GM19023 (cell line): ENCODE results near the gene BTBD10.
A peak's percentile ranks its signal among the peaks of the same experiment; 100 is the strongest.

ENCODE experiments used
- ATAC-seq: cut with Tn5 transposase; IDR thresholded peaks from one replicate; pipeline ENCODE4 v1.9.1; 2021; ENCODE audit warnings: mild to moderate bottlenecking, moderate library complexity; ENCODE audit not compliant: unreplicated experiment

BTBD10 gene

DNA sequence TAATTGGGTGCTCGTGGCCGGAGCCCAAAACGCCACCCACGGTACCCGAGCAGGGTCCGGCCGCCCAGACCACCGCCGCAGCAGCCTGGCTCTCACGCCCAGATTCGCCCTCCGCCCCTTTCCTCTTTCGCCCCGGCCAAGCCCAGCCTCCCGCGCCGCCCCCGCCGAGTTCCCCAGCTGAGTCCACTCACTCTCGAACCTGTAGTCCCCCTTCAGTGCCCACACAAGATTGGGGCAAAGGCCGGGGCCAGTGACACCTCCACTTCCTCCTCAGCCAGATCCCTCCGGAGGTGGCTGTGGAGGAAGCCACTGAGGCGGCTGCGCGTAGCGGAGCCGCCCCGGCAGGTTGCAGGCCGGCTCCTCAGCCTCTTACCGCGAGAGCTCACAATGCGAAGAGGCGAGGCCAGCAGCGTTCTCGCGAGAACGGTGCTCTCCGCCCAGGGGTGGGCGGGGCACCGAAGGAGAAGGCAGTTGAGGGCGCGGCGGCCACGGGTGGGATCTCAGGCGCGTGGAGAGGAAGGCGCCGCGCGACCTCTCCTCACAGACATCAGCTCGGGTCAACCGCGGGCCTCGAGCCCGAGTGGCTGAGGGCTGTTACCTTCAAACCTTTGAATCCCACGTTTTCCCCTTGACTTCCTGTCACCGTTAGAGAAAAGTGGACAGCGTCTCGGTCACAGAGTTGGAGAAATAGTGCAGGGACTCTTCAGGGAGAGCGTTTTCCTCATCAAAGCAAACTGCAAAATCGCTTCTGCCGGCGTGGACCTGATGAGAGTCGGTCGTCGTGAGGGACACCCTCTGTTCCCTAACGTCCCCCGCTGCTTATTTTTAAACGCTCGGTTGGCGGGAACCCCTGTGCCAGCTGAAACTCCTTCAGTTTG, at the start of gene BTBD10:
Gene BTBD10, minus strand, starts transcription at position 322 of the 878 bp plus-strand sequence. CDS start 18,098 bp downstream, outside the sequence.
- ATAC-seq: peak; percentile 95

DNA sequence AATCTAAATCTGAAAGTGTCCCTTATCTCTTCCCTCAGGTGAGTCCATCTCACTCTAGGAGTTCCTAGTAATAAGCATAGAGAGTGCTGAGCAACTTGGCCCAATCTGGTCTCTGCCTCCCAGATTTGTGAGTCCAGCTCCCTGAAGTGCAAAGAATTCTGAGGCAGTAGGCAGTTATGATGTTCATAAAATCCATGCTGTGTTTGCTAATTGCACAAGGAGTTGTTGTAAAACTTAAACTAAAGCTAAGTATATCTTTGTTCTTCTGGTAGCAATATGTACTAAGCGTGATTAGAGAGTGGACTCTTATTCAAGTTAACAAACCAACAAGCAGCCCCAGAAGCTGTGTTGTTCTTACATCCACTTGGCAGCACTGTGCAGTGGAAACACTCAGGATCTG, 40.4 kb upstream of the BTBD10 start:
- ATAC-seq: no peak

DNA sequence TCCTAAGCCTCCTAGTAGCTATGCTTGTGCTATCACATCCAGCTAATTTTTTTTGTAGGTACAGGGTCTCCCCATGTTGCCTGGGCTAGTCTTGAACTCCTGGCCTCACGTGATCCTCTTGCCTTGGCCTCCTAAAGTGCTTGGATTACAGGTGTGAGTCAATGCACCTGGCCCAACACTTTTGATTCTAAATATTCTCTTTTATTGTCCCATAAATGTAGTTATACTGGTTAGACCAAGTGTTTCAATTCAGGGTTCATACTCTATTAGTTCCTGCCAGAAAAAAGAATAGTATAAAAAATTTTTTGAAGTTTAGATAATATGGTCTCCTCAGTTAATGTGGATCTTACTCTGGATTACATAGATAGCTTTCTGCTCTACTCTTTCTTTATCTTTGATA, 39.5 kb upstream of the BTBD10 start:
- no peak for ATAC-seq

DNA sequence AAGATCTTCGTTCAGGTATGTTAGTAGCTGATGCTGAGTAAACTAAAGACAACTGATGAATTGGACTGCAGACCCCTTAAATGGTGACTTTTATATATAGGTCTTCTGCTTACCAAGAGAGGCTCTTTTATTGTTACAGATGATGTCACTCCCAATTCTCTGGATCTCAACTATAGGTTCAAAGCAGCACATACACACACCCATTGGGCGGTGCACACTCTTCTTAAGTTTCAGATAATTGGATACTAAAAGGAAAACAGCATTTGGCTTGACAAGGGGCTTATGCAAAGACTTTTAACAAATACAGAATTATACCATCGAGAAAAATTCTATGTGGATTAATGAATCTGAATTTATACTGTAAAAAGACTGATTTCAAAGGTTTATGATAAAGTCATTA, 32.9 kb upstream of the BTBD10 start, which contains the start of gene PTH:
Gene PTH, minus strand, starts transcription at position 69 of the 400 bp plus-strand sequence. CDS start 3,142 bp downstream, outside the sequence.
- no peak for ATAC-seq

DNA sequence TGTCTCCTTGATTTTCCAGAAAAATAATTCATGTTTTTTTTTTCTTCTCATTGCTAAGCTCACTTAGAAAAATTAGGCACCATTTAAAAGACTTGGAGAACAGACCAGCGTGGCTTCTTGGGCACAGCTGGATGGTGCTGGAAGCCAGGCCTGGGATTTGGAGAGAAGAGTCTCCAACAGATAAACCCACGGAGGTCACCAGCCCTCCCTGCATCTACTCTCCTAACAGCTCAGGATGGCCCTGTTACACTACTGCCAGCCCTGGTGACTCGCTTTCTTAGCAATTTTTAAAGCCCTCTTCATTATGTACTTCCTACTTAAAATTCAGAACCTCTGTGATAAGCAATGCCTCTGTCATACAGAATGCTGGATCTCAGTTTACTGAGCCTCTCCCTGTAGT, 31.0 kb upstream of the BTBD10 start:
- ATAC-seq: no peak

DNA sequence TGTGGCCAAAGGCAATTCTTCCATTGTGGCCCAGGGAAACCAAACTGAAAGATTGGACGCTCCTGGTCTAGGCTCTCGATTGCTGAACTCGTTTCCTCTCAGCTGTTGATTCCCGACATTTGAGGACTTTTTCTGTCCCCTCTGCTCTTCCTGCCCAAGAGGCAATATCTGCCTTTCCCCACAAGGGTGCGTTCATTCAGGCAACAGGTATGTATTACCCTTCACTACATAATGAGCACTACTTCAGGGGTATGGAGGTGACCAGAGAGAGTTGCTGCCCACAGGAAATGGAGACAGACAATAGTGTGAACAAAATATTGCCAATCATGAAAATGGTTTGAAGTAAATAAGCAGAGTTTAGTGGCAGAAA, 24.6 kb upstream of the BTBD10 start:
- ATAC-seq: peak; percentile 69

DNA sequence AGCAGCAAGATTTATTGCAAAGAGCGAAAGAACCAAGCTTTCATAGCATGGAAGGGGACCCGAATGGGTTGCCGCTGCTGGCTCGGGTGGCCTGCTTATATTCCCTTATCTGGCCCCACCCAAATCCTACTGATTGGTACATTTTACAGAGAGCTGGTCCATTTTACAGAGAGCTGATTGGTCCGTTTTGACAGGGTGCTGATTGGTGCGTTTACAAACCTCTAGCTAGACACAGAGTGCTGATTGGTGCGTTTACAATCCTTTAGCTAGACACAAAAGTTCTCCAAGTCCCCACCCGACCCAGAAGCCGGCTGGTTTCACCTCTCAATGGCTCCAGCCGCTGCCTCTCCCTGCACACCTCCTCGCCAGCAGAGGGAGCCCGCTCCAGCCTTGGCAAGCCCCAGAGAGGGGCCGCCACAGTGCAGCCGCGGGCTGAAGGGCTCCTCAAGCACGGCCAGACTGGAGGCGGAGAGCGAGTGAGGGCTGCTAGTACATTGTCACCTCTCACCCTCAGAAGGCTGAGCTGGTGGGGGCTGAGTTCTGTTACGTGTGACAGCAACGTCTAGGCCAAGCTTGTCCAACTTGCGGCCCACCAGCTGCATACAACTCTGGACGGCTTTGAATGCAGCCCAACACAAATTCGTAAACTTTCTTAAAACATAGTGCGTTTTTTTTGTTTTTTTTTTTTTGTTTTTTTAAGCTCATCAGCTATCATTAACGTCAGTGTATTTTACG, 24.1 kb upstream of the BTBD10 start:
- peak; percentile 90 for ATAC-seq

DNA sequence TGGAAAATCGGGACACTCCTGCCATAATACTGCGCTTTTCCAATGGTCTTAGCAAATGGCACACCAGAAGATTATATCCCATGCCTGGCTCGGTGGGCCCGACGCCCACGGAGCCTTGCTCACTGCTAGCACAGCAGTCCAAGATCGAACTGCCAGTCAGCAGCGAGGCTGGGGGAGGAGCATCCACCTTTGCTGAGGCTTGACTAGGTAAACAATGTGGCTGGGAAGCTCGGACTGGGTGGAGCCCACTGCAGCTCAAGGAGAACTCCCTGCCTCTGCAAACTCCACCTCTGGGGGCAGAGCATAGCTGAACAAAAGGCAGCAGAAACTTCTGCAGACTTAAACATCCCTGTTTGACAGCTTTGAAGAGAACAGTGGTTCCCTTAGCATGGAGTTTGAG, 17.2 kb upstream of the BTBD10 start:
- ATAC-seq: no peak

DNA sequence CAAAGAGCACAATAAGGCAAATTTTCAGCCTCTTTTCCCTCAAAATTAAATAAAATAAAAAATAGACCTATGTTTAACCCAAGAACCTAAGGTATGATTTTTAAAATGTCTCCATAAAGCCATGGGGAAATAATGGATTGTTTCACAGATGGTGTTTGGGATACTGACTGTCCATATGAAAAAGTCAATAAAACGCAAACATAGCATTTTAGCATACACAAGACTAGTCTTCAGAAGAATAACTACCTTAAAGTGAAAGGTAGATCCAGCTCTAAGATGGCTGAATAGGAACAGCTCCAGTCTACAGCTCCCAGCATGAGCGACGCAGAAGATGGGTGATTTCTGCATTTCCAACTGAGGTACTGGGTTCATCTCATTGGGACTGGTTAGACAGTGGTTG, 16.7 kb upstream of the BTBD10 start:
- ATAC-seq: no peak

DNA sequence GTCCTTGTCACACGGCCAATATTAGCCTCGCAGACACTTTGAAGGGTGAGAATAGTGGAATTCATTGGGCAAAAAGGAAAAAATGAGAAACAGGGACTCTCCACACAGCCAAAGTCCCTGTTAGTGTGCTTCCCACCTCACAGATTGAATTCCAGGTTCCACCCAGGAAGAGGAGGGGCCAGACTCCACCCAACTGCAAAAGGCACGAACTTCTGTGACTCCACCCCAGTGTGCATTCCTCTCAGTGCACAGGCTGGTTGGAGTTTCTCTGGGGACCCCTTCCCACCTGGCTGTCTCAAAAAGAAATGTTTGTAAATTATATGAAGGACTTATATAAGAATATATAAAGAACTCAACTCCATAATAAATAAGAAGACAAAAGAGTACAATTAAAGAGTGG, 12.1 kb upstream of the BTBD10 start:
- ATAC-seq: no peak

DNA sequence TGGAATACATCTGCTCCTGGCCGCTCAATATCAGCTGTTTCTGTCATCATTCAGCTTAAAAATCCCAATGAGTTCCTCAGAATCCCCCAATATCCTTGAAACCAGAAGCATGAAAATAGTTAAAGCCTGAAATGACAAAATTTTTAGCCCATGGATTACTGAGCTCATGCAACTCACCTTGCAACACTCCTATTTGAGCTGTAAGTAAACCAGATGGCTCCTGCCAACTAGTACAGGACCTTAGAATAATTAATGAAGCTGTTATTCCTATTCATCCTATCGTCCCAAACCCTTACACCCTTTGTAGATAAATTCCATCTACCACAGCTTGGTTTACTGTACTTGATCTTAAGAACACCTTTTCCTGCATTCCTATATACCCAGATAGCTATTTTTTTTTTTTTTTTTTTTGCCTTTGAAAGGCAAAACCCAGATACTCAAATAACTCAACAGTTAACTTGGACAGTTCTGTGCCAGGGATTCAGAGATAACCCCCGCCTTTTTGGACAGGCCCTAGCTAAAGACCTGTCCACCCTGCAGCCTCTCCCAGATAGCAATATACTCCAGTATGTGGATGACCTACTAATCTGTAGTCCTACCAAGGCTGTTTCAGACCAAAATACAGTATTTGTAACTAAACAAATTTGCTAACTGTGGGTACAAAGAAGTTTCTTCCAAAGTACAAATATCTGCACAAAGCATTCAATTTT, 10.1 kb upstream of the BTBD10 start:
- ATAC-seq: no peak

DNA sequence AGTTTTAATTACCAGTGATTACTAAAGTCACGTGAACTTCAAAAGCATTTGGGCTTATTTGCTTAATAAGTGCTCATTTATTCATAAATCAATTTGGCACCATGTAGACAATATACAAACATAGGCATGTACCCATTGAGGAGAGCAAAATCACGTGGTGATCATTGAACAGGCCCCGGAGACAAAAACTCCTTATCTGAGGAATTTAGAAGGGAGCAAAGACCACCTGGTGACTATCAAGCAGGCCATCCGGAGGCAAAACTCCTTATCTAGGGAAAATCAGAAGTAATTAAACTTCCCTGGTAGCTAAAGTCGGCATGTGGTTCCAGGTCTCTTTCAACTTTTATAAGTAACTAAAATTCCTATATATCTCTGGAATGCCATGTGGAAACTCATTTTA, 5.7 kb upstream of the BTBD10 start:
- ATAC-seq: no peak

DNA sequence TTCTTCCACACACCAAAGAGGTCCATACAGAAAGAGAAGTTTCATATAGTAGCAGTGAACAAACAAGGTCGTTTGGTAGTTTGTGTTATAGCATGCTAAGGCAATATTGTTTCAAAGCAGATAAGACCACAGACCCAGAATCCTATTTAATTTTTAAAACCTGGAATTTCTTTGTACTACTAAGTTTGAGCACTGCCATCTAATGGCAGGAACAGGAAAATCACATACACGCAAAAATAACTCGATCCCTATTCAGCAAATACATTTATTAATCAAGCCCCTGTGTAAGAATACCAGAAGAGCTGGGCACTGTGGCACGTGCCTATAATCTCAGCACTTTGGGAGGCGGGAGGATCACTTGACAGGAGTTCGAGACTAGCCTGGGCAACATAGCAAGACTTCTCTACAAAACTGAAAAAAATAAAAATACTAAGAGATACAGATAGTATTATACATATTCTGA, 2.9 kb upstream of the BTBD10 start:
- no peak for ATAC-seq

DNA sequence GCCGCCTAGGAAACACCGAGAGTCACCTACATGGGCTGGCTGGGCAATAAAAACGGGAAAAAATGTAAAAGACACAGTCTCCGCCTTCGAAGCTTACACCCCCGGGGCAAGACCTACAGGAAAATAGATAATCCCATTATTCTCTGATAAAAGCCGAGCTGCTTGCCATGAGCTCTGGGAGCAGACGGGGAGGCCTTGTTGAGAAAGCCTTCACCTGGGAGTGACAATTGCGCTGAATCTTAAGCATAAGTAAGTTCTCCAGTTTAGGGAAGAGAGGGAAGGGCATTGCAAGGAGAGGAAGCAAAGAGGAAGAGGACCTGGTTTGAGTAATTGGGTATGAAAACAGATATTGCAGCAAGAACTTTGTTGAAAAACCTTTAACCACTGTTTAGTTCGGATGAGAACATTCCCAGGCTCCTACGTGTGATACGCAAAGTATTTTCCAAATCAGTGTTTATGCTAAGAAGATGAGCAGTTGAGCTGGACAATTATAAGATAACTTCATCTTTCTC, 813 bp upstream of the BTBD10 start:
- no peak for ATAC-seq

DNA sequence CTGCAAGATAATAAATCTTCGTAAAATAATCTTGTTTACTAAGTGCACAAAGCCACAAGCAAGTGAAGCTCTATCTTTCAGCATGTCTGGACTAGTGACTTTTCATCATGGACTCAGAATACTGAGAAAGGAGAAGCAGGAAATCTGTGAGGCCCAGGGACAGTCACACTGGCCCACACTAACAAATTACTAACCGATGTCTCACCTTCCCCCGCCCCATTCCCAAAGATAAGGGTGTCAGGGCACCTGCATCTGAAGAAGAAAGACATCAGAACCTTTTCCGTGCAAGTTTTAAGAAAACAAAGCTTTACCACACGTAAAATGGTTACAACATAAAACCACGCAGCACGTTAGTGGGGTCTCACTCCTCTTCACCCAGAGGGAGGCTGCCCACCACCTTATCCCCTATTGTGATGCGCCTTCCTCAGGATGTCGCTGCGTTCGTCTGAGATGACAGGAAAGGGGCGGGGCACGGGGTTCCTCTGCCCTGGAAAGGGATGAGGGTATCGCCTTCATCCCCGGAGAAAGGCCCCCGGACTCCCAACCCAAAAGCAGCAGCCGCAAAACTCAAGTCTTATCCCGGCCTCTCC, 616 bp downstream of the BTBD10 start:
- peak; percentile 45 for ATAC-seq

DNA sequence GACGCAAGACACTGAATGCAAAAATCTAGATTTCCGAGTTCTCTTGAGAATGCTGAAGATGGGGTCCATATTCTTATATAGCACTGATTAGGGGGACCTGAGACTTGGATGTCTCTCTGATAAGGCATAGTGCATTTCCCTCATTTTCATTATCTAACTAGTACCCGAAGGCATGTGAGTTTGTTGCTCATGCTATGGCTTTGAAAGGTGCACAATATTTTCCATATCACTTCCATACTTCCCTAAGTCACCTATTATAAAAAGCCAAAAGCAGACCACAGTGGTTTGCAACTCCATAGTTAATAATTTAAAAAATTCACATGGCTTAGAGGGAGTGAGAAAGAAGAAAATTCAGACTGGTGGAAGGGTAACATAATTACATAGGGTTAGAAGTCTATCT, 1.7 kb downstream of the BTBD10 start:
- no peak for ATAC-seq

DNA sequence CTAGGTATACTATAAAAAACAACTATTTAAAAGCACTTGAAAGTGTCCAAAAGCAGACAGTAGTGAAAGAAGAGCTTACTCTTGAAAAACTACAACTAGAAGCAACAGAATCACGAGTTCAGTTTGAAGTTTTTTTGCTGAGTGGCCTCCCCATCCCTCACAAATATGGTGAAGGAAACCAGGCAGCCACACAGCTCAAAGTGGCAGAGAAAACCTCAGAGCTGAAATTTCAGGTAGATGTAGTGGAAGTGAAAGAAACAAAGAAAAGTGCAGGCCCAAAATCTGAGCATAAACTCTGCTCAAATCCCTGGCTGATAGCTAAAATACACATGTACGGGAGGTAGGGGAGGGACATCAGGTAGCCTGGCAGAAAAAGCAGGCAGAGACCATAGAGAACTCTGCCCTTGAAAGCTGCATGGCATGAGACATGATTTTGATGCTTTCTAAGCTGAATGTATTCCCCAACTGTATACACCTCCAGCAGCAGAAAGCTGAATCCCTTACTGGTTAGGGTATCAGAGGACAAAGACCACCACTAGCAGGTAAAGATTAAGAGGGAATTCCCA, 12.1 kb downstream of the BTBD10 start:
- ATAC-seq: no peak

DNA sequence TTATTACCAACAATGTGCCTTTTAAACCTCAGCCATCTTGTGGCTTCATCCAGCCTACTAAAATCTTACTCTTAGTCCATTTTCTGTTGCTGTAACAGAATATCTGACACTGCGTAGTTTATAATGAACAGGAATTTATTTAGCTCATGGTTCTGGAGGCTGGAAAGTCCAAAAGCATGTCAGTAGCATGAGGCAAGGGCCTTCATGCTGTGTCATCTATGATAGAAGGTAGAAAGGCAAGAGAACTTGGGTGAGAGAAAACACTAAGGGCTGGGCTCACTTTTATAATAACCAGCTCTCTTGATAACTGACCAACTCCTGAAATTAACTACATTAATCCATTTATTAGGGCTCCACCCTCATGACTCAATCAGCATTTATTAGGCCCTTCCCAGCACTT, 13.5 kb downstream of the BTBD10 start:
- no peak for ATAC-seq

DNA sequence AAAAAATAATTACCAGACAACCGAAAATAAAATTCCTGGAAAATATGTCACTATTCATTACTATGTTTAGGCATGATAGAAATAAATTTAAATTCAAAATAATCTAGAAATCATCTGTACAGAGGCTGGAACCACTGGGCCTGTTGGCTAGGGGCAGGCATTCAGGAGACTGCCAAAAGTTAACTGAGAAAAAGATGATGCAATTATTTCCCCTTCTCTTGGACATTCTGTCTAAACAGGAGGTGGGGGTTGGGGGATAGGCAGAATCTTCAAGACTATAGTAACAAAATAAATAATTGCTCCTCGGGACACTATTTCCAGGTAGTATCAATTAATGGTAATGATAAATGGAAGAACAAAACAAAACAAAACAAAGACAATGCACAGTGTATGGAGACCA, 14.1 kb downstream of the BTBD10 start:
- no peak for ATAC-seq

DNA sequence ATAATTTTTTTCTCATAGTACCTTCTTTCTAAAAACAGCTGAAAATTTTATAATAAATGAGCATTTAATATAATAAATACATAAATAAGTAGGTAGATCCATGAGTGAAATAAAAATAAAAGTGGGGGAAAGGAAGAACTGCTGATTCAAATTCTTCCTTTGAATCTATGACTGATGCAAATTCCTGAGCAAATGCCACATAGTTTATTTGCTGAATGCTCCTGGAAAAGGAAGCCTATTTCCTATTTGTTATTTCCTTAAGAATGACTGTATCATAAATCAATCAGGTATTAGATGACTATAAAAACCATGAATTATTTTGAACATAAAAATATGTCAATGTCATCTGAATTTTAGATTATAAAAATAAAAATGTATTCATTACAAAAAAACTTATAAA, 16.6 kb downstream of the BTBD10 start:
- no peak for ATAC-seq
